ENCODE results near the gene RBM19.

Gene RBM19

DNA sequence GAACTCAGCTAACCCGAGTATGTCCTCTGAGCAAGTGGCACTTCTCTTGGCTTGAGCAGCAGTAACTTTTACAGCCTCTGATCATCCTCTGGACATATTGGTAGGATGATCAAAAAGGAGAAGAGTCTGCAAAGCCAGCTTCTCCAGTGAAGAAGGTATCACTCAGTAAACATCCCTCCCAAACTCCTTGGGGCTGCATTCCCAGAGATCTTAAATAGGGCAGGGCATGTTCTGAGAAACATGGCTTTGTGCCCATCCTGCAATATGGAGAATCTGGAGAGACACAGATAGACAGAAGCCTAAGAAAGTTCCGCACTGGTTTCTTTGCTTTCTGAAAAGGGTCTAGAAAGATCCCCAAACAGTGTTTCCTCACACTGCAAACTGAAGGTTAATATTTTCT is 65.4 kb downstream of the RBM19 start:
- DNase-seq, result no peak

DNA sequence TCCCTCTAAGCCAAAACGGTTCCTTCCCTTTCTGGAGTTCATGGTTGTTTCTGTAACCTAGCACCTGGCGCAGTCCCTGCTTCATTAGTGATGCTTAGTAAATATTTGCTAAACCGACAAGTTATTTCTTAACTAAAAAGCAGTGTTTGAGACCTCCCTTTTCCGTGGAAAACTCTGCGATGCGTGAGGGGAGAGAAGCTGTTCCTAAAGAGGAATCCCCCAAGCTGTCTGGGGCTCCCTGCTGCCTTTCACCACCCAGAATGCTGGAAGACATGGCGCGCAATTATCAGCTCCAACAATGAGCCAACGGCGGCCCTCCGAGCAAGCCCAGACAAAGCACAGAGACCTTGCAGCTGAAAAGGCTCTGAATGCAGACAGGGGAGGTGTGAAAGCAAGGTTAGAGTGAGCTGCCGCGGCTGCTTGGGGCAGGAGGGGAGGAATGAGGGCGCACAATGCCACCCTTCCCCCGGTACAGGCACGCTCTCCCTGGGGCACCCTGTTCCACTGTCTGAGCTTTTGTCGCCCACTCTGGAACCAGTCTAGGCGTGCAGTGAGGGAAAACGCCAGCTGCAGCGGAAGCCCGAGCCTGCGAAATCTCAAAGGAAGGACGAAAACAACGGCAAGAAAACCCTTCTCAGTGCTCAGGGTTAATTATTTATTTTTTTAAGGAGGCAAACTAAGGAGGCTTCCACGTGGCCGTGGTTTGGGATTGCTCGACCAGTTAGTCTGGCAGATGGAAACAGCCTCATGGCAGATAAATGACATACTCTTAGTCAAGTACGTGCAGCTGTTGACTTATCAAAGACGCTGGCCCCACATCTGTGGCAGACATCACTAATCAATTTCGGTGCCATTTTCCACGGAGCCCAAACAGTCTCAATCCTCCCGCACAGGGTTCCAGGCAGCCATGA is 66.3 kb downstream of the RBM19 start:
- no peak for DNase-seq

DNA sequence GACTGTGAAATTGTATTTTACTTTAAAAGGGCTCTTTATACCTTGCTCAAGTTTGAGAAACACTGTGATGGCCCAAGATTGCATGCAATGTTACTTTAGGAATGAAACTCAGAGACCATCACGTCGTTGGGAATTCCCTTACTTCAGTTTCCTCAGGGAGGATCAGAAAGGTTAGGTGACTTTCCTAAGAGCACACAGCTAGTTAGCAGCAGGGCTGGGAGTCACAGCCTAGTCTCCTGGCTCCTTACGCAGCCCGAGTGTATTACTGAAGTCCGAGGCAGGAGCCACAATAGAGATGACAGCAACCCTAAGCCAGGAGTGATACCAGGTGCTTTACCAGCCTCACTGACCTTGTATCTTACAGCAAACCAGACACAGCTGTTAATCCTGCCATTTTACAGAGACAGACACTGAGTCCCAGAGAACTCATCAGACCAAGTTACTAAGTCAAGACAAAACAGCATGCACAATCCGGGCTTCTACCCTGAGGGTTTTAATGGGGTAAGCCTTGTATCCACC is 67.0 kb downstream of the RBM19 start:
- no peak for DNase-seq

DNA sequence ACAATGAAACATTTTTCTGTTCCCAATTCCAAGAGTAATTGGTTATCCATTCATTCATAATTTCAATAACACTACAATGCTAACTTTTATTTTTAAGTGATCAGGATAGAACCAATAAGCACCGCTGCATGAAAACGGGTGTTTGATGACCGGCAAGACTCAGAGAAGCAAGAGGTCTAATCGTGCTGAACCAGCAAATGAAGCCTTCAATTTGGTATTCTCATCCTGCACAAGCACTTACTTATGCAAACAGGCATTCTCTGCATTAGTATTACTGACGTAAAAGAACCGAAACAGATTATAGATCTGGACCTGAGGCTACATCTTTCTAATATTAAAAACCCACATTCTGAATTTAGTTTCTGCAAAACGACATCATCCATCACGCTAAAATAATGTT is 67.7 kb downstream of the RBM19 start:
- DNase-seq, result no peak

DNA sequence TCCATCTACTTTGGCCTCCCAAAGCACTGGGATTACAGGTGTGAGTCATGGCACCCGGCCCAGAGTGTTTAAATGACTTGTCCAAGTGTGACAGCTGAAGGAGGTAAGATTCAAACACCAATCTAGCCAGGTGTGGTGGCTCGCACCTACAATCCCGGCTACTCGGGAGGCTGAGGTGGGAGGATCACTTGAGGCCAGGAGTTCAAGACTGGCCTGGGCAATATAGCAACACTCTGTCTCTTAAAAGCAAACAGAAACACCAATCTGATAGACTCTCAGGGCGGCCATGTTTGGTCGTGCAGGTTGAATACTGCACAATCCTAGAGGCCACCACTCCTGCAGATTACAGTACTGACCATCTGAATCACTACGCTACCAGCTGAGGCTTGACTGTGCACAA is 68.7 kb downstream of the RBM19 start:
- DNase-seq, result no peak

DNA sequence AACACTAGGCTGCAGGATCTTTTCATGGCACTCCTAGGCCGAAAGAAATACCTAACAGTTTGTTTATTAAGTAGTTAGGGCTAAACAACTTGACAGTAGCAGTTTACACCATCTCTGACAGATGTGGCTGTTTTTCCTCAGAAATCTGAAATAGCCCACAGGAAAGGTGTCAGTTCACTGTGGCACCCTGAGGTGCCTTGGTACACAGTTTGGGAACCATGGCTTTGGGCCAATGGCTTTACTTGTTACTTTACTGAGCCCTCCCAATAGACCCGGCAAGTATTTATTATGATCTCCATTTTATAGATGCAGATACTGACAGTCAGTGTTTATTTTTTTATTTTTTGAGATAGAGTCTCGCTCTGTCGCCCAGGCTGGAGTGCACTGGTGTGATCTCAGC is 69.3 kb downstream of the RBM19 start:
- no peak for DNase-seq

DNA sequence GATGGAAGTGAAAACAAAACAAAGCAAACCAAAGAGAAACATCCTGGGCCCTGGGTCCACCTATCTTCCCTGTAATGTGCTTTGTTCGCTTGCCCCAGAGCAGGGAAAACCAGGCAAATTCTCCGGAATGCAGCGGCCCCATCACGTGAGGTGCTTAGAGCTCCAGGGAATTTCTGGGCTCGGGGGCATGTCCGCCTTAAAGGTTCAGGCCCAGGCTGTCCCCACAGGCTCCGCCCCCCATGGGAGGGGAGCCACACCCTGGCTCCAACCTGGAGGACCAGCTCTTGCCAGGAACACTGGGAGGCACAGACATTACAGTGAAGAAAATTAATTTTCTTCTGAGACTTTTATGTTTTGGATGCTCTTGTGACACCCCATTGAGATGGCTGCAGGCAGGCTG is 69.9 kb downstream of the RBM19 start:
- no peak for DNase-seq

DNA sequence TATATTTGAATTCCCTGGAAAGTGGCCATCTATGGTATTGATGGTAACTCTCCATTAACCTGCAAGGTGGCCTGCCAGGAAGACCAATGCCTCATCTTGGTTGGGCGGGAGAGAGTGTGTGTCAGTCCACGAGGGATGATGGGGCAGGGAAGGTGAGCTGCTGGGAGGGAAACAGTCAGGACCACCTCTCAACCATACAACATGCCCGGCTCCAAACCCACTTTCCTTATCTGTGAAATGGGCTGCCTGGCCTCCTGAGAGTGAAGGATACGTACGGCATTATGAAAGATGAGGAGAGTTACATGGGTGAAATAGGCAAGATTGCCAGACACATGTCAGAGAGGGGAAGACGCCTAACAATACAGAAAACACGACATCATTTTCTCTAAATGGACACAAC is 70.9 kb downstream of the RBM19 start:
- DNase-seq, result no peak

DNA sequence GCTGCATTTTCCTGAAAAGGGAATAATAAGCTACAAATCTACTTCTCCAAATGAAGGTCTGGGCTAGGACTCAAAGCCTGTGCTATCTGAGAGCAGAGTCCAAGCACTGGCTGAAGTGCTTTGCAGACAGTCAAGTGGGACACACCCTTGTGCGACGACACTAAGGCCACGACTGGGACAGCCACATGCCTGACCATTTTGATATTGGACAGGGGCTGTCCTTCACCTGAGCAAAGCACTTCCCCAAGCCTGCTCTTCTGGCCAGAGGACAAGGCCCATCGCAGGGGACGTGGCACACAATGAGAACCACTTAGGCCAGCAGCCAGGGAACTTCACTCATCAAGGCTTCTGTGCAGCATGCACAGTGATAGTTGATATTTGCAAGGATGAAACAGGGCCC is 71.4 kb downstream of the RBM19 start:
- DNase-seq, result no peak

DNA sequence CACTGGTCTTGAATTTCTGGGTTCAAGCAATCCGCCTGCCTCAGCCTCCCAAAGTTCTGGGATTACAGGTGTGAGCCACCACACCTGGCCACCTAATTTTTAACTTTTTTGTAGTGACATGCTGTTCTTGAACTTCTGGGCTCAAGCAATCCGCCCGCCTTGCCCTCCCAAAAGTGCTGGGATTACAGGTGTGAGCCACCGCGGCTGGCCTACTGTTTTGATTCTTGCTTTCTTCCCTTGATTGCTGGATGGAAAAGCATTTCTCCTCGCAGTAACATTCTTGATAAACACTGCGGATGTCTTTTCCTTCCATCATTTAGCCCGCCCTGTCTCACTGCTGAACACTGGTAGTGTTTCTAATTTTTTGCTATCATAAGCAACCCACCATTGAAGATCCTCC is 72.9 kb downstream of the RBM19 start:
- no peak for DNase-seq

DNA sequence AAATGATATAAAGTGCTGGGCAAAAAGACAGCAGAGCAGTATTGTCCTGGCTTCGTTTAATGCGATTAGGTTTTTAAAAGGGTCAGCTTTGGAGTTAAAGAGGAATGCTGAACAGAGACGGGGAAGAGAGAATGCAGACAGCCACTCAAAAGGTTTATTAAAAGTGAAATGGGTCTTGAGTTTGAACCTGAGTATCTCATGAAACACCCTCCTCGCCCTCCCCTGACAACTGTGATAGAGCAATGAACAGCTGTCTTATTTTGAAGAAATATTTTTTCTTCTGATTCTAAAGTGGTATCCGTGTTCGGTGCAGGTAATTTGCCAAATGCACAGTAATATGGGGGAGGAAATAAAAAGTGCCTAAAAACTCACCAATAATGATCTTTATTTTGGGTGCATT is 73.6 kb downstream of the RBM19 start:
- DNase-seq, result no peak

DNA sequence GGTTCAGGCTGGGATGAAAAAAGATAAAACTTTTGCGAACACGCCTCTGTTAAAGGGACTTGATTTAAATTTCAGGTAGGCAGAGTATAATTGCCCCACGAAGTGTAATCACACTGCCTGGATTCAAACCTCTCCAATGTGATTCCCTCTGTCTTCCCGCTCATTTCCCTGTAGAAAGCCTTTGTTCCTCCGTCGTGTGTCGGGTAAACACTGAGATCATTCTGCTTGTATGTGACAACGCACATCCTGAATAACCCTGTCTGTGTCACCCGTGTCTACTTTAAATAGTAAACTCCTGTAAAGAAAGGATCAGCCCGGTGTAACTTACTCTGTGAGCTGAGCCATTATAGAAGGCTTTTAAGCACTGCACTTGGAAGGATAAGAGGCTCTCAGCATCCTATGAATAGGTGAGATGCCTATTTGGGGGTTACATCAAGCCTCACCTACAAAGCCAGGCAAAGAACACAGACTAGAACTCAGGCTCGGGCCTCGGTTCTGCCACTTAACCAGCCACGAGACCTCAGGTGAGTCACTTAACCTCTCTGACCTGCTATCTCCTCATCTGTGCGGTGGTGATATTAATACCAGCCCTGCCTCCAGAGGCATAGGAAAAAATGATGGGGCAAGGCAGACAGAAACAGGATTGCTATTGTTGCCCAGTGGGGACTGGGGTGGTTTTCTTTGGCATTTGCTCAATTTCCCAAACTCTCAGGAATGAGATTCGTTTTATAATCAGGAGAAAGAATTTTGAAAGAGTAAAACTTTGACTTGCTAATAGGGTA is 74.2 kb downstream of the RBM19 start:
- no peak for DNase-seq

DNA sequence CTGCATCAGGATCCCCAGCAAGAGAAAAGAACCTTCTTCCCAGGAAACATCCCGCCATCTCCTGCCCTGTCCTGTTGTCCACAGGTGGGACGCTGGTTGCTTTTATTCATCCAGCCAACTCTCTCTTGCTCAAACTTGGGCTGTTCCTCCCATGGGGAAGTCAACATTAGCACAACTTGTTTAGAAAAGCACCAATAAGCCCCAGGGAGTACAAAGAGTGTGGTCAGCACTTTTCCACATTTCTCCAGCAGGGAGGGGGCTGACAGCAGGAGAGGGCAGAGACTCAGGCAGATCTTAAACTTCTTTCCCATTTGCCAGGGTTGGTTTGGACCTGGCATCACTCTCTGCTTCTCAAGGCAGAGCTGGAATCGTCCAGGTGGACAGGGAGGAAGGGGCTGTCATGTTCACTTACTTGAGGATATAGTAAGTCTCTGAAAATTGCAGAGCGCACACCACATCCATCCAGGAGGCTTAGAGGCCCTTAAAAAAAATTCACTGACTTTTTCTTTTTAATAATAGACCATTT is 74.9 kb downstream of the RBM19 start:
- DNase-seq, result no peak

DNA sequence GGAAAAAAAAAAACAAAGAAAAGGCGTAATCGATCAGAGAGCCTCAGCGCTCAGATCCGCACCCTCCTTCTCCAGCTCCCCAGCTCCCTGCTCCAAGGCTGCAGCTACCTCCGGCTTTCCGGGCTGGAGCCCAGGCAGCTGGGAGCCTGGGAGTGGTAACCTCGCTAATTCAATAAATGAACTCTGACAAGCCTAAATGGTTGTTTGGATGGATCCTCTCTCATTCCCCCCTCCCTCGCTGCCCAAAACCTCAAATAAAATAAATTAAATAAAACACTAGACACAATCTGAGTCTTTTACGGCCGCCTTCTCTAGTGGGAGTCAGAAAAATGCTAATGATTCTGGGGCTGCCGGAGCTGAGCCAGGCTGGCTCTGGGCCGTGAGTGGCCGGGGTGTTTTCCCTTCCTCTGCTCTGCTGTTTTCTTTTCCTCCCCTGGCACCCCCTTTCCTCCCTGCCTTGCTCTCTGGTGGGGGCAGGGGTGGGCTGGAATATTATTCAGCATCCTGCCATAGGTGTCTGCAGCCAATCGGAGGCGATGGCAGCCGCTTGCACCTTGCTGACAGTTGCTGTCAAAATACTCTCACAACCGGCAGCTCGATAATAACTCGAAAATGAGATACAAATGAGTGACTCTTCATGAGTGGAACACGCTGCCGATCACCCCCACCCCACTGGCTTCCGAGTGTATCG is 76.1 kb downstream of the RBM19 start:
- DNase-seq, result no peak

DNA sequence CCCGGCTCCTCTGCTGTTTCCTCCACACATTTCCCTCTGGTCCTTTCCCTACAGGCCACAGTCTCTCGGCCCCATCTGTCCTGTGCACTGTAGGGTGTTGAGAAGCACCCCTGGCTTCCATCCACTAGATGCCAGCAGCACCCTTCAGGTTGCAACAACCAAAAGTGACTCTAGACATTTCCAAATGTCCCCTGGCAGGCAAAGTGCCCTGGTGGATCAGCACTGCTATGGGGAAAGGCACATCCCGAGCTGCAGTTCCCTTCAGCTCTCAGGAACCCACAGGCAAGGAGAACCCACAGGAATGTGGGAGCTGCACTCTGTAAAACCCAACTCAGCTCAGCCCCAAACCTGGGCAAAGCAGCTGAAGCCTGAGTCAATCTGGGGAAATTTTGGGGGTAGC is 77.0 kb downstream of the RBM19 start:
- DNase-seq, result peak; percentile 69

DNA sequence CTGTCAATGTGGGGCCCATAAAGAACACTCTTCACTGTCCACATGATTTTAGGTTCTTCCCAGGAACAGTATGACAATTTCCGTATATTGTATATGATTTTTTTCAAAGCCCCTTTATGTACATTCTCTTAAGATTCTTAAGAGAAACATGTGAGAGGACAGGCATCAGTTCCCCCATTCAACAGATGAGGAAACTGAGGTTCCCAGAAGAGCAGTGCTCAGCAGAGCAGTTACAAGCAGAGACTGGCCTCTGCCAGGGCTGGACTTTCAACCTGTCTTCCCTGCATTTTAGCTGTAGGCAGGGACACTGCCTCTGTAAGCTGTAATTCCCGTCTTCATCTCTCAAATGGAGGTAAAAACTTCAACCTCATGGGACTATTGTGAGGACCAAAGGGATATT is 77.7 kb downstream of the RBM19 start:
- no peak for DNase-seq

DNA sequence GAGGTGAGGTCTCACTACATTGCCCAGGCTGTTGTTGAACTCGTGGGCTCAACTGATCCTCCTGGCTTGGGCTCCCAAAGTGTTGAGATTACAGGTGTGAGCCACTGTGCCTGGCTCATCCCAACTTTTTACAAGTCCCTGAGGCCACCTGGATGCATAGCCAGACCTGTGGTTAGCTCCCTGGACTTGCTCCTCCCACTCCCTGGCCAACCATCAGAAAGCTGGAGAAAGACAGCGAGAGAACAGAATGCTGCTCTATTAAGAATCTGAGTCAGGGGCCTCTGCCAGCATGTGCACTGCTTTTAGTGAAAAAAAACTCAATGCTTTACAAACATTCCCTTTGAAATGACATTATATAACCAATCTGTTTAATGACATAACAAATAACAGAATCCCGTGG is 78.2 kb downstream of the RBM19 start:
- DNase-seq, result no peak

DNA sequence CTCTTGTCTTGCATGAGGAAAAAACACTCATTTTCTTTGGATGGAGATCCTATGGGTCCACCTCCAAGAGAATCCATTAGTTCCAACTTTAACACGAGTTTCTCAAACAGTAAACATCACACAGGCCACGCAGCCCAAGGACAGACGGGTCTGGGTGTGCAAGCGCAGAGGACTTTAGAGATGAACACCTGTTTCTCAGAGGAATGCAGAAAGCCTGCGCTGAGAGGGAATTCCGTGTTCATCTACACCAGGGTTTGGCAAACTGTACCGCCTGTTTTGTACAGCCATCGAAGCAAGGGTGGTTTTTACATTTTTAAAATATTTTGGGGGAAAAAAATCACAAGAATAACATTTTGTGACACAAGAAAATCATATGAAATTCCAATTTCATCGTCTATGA is 79.4 kb downstream of the RBM19 start:
- DNase-seq, result no peak

DNA sequence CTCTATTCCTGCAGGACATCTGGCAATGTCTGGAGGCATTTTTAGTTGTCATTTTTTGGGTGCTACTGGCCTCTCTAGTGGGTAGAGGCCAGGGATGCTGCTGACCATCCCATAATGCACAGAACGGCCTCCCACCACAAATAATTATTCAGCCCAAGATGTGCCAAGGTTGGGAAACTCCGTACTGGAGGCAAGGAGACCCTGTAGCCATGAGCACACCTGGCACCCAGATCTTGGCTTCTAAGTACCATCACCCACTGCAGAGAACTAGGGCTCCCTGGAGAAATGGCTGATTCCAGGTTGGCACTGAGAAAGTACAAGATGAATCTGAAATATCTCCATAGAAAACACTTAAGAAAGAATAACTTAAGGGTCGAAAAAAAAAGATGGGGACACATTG is 81.7 kb downstream of the RBM19 start:
- no peak for DNase-seq

DNA sequence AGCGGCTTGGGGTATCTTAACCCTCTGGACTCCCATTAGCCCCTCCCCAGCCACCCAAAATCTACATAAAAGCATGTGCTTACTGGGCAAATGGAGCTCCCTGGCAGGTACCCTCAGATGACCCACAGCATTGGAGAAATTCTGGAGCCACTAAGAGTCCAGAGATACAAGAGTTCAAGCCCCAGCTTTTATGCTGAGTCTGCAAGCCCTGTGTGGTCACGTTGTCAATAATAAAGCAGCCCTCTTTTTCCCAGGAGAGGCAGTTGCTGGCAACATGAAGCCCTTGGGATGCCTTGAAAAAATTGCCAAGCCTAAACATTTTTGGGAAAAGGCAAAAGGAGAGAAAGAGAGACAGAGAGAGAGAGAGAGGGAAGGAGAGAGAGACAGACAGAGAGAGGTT is 83.4 kb downstream of the RBM19 start:
- DNase-seq, result no peak

DNA sequence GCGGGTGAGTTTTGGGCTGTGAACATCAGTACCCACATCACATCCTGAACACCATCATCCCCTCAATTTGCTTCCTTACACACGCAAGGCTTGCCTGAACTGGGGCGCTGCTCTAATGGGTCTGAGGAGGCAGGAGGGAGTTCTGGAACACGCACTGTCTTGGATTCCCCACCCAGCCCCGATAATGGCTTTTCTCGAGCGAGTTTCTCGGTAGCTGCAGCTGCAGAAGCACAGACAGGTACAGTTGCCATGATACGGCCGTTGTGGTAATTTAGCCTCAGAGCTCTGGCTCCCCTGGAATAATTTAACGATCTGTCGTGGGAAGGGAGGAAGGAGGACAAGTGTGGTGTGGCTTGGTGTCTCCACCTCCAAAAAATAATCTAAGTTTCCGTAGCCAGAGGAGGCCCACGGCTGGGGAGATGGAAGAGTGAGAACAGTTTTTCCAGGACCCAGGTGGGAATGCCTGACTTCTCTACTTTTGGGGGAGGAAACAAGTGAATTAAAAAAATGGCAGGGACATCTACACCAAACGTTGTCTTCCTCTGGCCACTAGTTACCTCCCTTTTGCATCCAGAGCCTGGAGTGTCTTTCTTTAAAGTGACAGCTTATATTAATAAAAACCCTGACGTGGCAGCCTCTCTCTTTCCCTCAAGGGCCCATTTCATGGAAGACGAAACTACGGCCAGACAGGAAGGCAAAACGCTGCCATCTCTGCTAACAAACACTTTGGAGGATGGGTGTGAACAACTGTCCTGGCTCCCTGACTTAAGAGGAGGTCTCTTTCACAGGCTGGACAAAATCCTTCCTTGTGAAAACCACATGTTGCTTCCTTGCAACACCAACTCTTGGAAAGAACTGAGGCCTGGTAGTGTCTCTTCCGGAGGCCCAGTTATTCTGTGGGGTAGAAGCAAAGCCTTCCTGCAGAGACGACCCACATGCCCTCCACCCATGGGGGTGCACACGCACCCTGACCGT is 84.8 kb downstream of the RBM19 start:
- no peak for DNase-seq

DNA sequence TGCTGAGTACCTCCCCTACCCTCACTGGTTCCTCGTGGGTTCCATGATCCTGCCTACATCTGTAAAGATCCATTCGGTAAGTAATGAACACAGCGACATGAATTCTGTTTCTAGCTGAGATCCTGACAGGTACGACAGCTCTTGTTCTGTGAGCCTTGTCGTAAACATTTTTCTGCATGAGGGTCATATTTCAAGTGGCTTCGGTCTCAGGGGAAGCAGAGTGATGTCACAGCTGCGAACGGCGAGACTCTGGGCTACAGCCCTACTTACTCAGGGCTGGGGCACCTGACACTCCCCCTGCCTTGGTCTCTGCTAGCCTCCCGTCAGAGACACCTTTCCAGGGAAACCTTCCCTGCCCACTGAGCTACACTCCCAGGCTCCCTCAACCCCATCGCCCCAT is 85.8 kb downstream of the RBM19 start:
- no peak for DNase-seq
